Loucy (cell line): Measurements from ENCODE around the gene GRID2.
"Not testable (repeated sequence)": the region's sequence is repeated elsewhere in the genome, so short reads cannot be mapped to it uniquely, and the experiment has no call there.

Experiments used
- CTCF ChIP-seq: fragments of 200-600 bp; sonication (generic); conservative IDR thresholded peaks from 2 replicates; pipeline ENCODE4 v1.5.1; 2014; ENCODE audit warnings: mild to moderate bottlenecking, antibody characterized with exemption, low read length
- EZH2phosphoT487 ChIP-seq: fragments of 200-600 bp; IDR thresholded peaks from 2 replicates; pipeline ENCODE4 v1.6.1; 2018; ENCODE audit warnings: antibody characterized with exemption, mild to moderate bottlenecking, moderate library complexity, borderline replicate concordance

GRCh38 chr4:93676937-93677336, 1373.2 kb downstream of the GRID2 start:
- TF ChIP-seq CTCF, EZH2phosphoT487: not testable (repeated sequence)
